22Rv1 (cell line): ENCODE results near the gene SCN3A.

Experiments used
- H3K27ac ChIP-seq: fragments of 450-650 bp; 2 replicates; pipeline ENCODE4 v1.5.1; 2017
- CTCF ChIP-seq: fragments of 450-650 bp; IDR thresholded peaks from 2 replicates; pipeline ENCODE4 v1.5.1; 2017; ENCODE audit warnings: mild to moderate bottlenecking
- ZFX ChIP-seq: fragments of 450-650 bp; IDR thresholded peaks from 2 replicates; pipeline ENCODE4 v1.6.1; 2017; ENCODE audit warnings: antibody characterized with exemption, borderline replicate concordance

The SCN3A gene

GRCh38 chr2:165087933-165088901 lies 115.6 kb downstream of the SCN3A start:
- no peak overlapping the region for H3K27ac ChIP-seq
- TF ChIP-seq ZFX (no peak), CTCF (no peak)

GRCh38 chr2:165086337-165086736 lies 117.5 kb downstream of the SCN3A start:
- TF ChIP-seq ZFX (no peak), CTCF (no peak)
- no peak overlapping the region for H3K27ac ChIP-seq

GRCh38 chr2:165083326-165083725 lies 120.5 kb downstream of the SCN3A start:
- H3K27ac ChIP-seq = no peak overlapping the region
- TF ChIP-seq ZFX (no peak), CTCF (no peak)

- H3K27ac ChIP-seq = no peak overlapping the region
- TF ChIP-seq ZFX (no peak), CTCF (no peak)
Measured at GRCh38 chr2:165082479-165082878, 121.4 kb downstream of the SCN3A start.

GRCh38 chr2:165081276-165081675 lies 122.6 kb downstream of the SCN3A start:
- no peak for TF ChIP-seq CTCF
- no peak for TF ChIP-seq ZFX
- no peak overlapping the region for H3K27ac ChIP-seq

- no peak overlapping the region for H3K27ac ChIP-seq
- no peak for TF ChIP-seq ZFX
Measured at GRCh38 chr2:165079432-165079831, 124.4 kb downstream of the SCN3A start.

- TF ChIP-seq CTCF (no peak), ZFX (no peak)
- no peak overlapping the region for H3K27ac ChIP-seq
Measured at GRCh38 chr2:165078913-165079312, 124.9 kb downstream of the SCN3A start.
